GM12878 (cell line): ENCODE results near the gene NSUN7. TPM values are rescaled to one million over a fixed set of nuclear protein-coding genes. Genes with fewer than 3 reads are reported as not detected.

ENCODE experiments used
- ASH2L ChIP-seq: fragments of 300-600, 200-600 bp; sonication (generic); IDR thresholded peaks from 2 replicates; pipeline ENCODE4 v1.6.1; 2017; ENCODE audit warnings: low read depth, mild to moderate bottlenecking, borderline replicate concordance
- ATF2 ChIP-seq: IDR thresholded peaks from 2 replicates; pipeline ENCODE4 v1.6.1; 2012; ENCODE audit warnings: low read length, inconsistent platforms
- EP300 ChIP-seq, 2 experiments: fragments of 150-350 bp in 1 of 2; IDR thresholded peaks; 2 replicates each; pipeline ENCODE4 v1.6.1; 2011 to 2012; ENCODE audit warnings: low read depth in 2 of 2, low read length in 2 of 2, borderline replicate concordance in 1 of 2, improper control_type of control experiment in 1 of 2, inconsistent platforms in 1 of 2; ENCODE audit not compliant: control insufficient read depth in 1 of 2
- ETV6 ChIP-seq, 2 experiments: fragments of 450-650 bp in 1 of 2; IDR thresholded peaks in 1 of 2; conservative IDR thresholded peaks in 1 of 2; 2 replicates each; pipeline ENCODE4 v1.6.1; 2014; ENCODE audit warnings: antibody characterized with exemption in 1 of 2, borderline replicate concordance in 1 of 2, low read depth in 1 of 2, mild to moderate bottlenecking in 1 of 2, moderate library complexity in 1 of 2
- EZH2 ChIP-seq: IDR thresholded peaks from 2 replicates; pipeline ENCODE4 v1.6.1; 2012; ENCODE audit warnings: low read depth, mild to moderate bottlenecking, control low read depth, inconsistent platforms, low read length, borderline replicate concordance; ENCODE audit not compliant: control insufficient read depth
- MTA2 ChIP-seq: fragments of 450-650 bp; IDR thresholded peaks from 2 replicates; pipeline ENCODE4 v1.6.1; 2016; ENCODE audit warnings: low read depth, mild to moderate bottlenecking, moderate library complexity
- PAX5 ChIP-seq: IDR thresholded peaks from 2 replicates; pipeline ENCODE4 v1.6.1; 2011; ENCODE audit warnings: low read depth, low read length, borderline replicate concordance
- POLR2AphosphoS5 ChIP-seq: IDR thresholded peaks from 2 replicates; pipeline ENCODE4 v1.6.1; 2011; ENCODE audit warnings: mild to moderate bottlenecking, low read length, inconsistent platforms
- RCOR1 ChIP-seq: conservative IDR thresholded peaks from 2 replicates; pipeline ENCODE4 v1.6.1; 2012; ENCODE audit warnings: low read depth, low read length, improper control_type of control experiment
- polyA plus RNA-seq, 11 experiments: library from polyadenylated mRNA; depleted of rRNA in 4 of 11; unstranded in 6 of 11; stranded (reverse) in 5 of 11; fragments of >200 nt; fragmentation: Nextera tagmentation in 4 of 11; fragmentation: Illumina TruSeq in 1 of 11; extraction: Ambion mirVana in 4 of 11; extraction: Trizol in 1 of 11; gene quantifications; 1 replicate in 1 of 11; 2 replicates in 10 of 11; pipeline versions ENCODE4 v1.2.1 to v1.2.3, GENCODE V29; 2011 to 2016; ENCODE audit warnings: inconsistent platforms in 2 of 11, missing spikeins in 2 of 11, low read depth in 1 of 11
- total RNA-seq, 4 experiments: library from RNA; depleted of rRNA in 3 of 4; stranded (reverse); fragments of >200 nt in 3 of 4; fragmentation: Illumina TruSeq in 1 of 4; extraction: Trizol in 1 of 4; gene quantifications; 2 replicates each; pipeline versions ENCODE4 v1.2.1 to v1.2.3, GENCODE V29; 2013 to 2021

The NSUN7 gene
- total and polyA plus RNA-seq, 10 of the 15 experiments (the other 5 are each of a cell fraction or from before 2014, with no cell fraction given): 0.02 to 0.21 (median 0.15) TPM; not detected in 3

DNA sequence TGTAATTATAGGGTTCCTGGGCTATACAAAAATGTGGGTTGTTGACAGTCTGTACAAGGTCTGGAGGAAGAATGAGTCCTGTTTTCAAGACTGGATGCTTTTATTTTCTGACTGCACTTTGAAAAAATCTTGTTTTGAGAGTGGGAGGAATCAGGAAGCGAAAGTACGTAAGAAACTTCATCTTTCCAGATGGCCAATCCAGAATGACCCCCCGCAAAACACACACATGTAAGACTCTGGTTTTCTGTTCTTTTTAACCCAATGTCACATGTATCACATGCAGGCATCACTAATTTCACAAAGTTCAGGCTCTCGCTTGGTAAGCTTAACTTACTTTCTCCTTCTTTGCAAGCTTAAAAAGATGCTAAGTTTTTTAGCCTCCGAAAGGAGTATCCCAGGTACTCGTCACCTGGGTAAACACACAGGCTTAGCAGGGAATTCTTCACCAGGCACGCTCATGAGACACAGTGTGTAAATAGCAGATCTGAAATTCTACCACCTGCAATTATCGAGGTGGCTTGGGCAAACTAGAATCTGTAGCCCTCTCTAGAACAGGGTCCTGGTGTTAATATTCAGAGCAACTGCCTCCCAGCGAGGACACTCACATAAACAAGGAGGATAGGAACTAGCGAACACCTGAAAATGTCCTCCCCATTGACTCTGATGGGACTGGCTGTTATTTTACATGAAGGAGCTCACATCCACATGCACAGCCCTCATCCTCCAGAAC lies 90.7 kb downstream of the NSUN7 start (continued):
- TF ChIP-seq EZH2 (no peak), ASH2L (no peak), ATF2 (0 out of 2 replicates have a peak, but pooled peaks have one; percentile 22), EP300 (IDR thresholded peaks at IDR 0.05; ENCODE audit: borderline replicate concordance in 1 of 2, control insufficient read depth in 1 of 2, low read depth in 2 of 2, low read length in 2 of 2) (peak; percentile 50 to 71; a peak in 3 of 4 replicates), MTA2 (peak; percentile 14; the same call in 1 of the 2 replicates), POLR2AphosphoS5 (no peak), RCOR1 (no peak), ETV6 (conservative IDR thresholded peaks at IDR 0.05 in 1 of 2, IDR thresholded peaks at IDR 0.05 in 1 of 2; ENCODE audit: borderline replicate concordance in 1 of 2, low read depth in 1 of 2) (peak in 1 of 2 experiments; percentile 15; a peak in 1 of 4 replicates), PAX5 (peak; percentile 59)
- TF ChIP-seq, all 136 proteins: peak for 14
